Gastroesophageal sphincter (tissue), 4 donors: ENCODE results near the gene ATXN3. TPM values are rescaled to one million over a fixed set of nuclear protein-coding genes. Genes with fewer than 3 reads are reported as not detected.

Experiments
- ATAC-seq: fragments of 150-250 bp; one replicate; pipeline ENCODE4 v1.9.1; 2016; ENCODE audit warnings: mild to moderate bottlenecking, moderate library complexity
- H3K27ac ChIP-seq, 4 donors: fragments of 200-600 bp; sonication (generic) in 3 of 4; 1 replicate in 3 of 4; 2 replicates in 1 of 4; pipeline ENCODE4 v1.5.1; 2016 to 2019
- H3K27me3 ChIP-seq: fragments of 200-600 bp; sonication (generic); one replicate; pipeline ENCODE4 v1.5.1; 2019
- H3K36me3 ChIP-seq, 2 donors: fragments of 200-600 bp; sonication (generic); one replicate each; pipeline ENCODE4 v1.5.1; 2019; ENCODE audit warnings: control low read depth in 1 of 2
- H3K4me1 ChIP-seq, 3 donors: fragments of 200-600 bp; sonication (generic); 1 replicate in 2 of 3; 2 replicates in 1 of 3; pipeline ENCODE4 v1.5.1; 2016 to 2019; ENCODE audit warnings: control low read depth in 2 of 3
- H3K4me3 ChIP-seq, 2 donors: fragments of 200-600 bp; sonication (generic); one replicate each; pipeline ENCODE4 v1.5.1; 2019; ENCODE audit warnings: mild to moderate bottlenecking in 1 of 2, moderate library complexity in 1 of 2
- H3K9me3 ChIP-seq, 3 donors: fragments of 200-600 bp; sonication (generic); one replicate each; pipeline ENCODE4 v1.5.1; 2017 to 2019; ENCODE audit warnings: control low read depth in 2 of 3
- CTCF ChIP-seq, 4 experiments: fragments of 200-600 bp in 2 of 4; fragments of 450-650 bp in 2 of 4; sonication (generic) in 1 of 4; IDR thresholded peaks; one replicate each; pipeline ENCODE4 v1.5.1; 2017 to 2019; ENCODE audit warnings: antibody characterized with exemption in 4 of 4, mild to moderate bottlenecking in 2 of 4, moderate library complexity in 2 of 4
- EP300 ChIP-seq: sonication (generic); formaldehyde crosslinking; IDR thresholded peaks from one replicate; pipeline ENCODE4 v1.6.1; 2017; ENCODE audit warnings: antibody characterized with exemption, mild to moderate bottlenecking
- POLR2A ChIP-seq, 2 donors: fragments of 450-650 bp; IDR thresholded peaks; one replicate each; pipeline ENCODE4 v1.6.1; 2017; ENCODE audit warnings: antibody characterized with exemption in 2 of 2, mild to moderate bottlenecking in 2 of 2, moderate library complexity in 1 of 2
- POLR2AphosphoS5 ChIP-seq: sonication (generic); formaldehyde crosslinking; IDR thresholded peaks from one replicate; pipeline ENCODE4 v1.6.1; 2017; ENCODE audit warnings: antibody characterized with exemption
- whole genome bisulfite sequencing, 2 donors: methylation state at CpG; one replicate each; pipeline ENCODE4 v1.1.5; 2018; ENCODE audit warnings: low coverage in 1 of 2; 5-methylcytosine and 5-hydroxymethylcytosine counted together
- total RNA-seq, 4 donors: library from RNA; depleted of rRNA; stranded (reverse); fragments of >200 nt; gene quantifications; one replicate each; pipeline ENCODE4 v1.1.0, GENCODE V29; 2016

ATXN3 gene
- total RNA-seq, 4 donors from 2014 or later: 43.1 to 63.0 (median 54.1) TPM

- H3K27ac ChIP-seq: peak within 1 kb of the TSS; percentile 84 to 98 (median 90)
- H3K27me3 ChIP-seq: no peaks in the 10 kb centered on the region
- H3K4me1 ChIP-seq: peaks cover 3 to 50% (median 23%) of the 10 kb centered on the region in 3 donors
- H3K4me3 ChIP-seq: peak within 1 kb of the TSS; percentile 73 to 87
- H3K36me3 ChIP-seq: peaks cover 0 to 18% of the 10 kb centered on the region in 2 donors
- TF ChIP-seq POLR2A (IDR thresholded peaks at IDR 0.05): peak; percentile 63 to 65
- TF ChIP-seq POLR2AphosphoS5: peak; percentile 83
- no peak for TF ChIP-seq EP300
- TF ChIP-seq CTCF (IDR thresholded peaks at IDR 0.05): peak in 1 of 4 experiments; percentile 25
- WGBS, 2 donors: 1 to 6% methylated on average over 7 to 14 of the region's 57 CpGs
- peak; percentile 99 for ATAC-seq
- no peaks in the 10 kb centered on the region for H3K9me3 ChIP-seq
These were observed 66.5 kb downstream of the ATXN3 start, which contains the start of gene TRIP11 for GRCh38 chr14:92039719-92040430. TSS of gene TRIP11 (minus strand) at chr14:92040059. CDS start at chr14:92039685, 374 bp downstream.

GRCh38 chr14:92039063-92039718 lies 67.2 kb downstream of the ATXN3 start:
- Histone ChIP-seq H3K4me3 (peak overlapping the region; percentile 73 to 87), H3K36me3 (peaks cover 0 to 14% of the 10 kb centered on the region in 2 donors), H3K9me3 (no peaks in the 10 kb centered on the region), H3K4me1 (peaks cover 3 to 56% (median 23%) of the 10 kb centered on the region in 3 donors), H3K27me3 (no peaks in the 10 kb centered on the region), H3K27ac (peak overlapping the region; percentile 84 to 98 (median 90))
- ATAC-seq: peak; percentile 49
- 0 to 1% methylated on average over 14 to 19 of the region's 22 CpGs for WGBS, 2 donors
- TF ChIP-seq EP300 (no peak), CTCF (IDR thresholded peaks at IDR 0.05) (no peak), POLR2AphosphoS5 (no peak), POLR2A (IDR thresholded peaks at IDR 0.05) (no peak)

GRCh38 chr14:92037989-92038388 lies 68.4 kb downstream of the ATXN3 start:
- no peak for ATAC-seq
- Histone ChIP-seq H3K9me3 (no peaks in the 10 kb centered on the region), H3K27me3 (no peaks in the 10 kb centered on the region), H3K36me3 (peaks cover 0 to 11% of the 10 kb centered on the region in 2 donors), H3K4me3 (peak overlapping the region in 1 of 2 donors; percentile 87), H3K4me1 (peaks cover 3 to 57% (median 23%) of the 10 kb centered on the region in 3 donors), H3K27ac (no peak overlapping the region)
- WGBS, 2 donors: 15 to 26% methylated on average over 3 of the region's 3 CpGs
- no peak for TF ChIP-seq CTCF (IDR thresholded peaks at IDR 0.05)

- TF ChIP-seq POLR2AphosphoS5: no peak
- no peak for TF ChIP-seq POLR2A (IDR thresholded peaks at IDR 0.05)
- no peak for TF ChIP-seq EP300
- no peak for TF ChIP-seq CTCF (IDR thresholded peaks at IDR 0.05)
- ATAC-seq: no peak
These were observed 70.5 kb downstream of the ATXN3 start for GRCh38 chr14:92035890-92036289.

More at GRCh38 chr14:92035890-92036289, 70.5 kb downstream of the ATXN3 start:
- WGBS, 2 donors: 33 to 40% methylated on average over 1 of the region's 1 CpG
- Histone ChIP-seq H3K27ac (no peak overlapping the region), H3K9me3 (no peaks in the 10 kb centered on the region), H3K27me3 (no peaks in the 10 kb centered on the region), H3K4me1 (peaks cover 3 to 52% (median 21%) of the 10 kb centered on the region in 3 donors), H3K4me3 (no peak overlapping the region), H3K36me3 (peaks cover 0 to 32% of the 10 kb centered on the region in 2 donors)
